LoVo (cell line): ENCODE results near the gene ZNF180.
"Not testable (repeated sequence)": the region's sequence is repeated elsewhere in the genome, so short reads cannot be mapped to it uniquely, and the experiment has no call there.

ENCODE experiments used
- DNase-seq: peaks from one replicate; pipeline ENCODE4 v3.0.0-alpha.2; 2016; ENCODE audit warnings: low spot score

Gene ZNF180

DNA sequence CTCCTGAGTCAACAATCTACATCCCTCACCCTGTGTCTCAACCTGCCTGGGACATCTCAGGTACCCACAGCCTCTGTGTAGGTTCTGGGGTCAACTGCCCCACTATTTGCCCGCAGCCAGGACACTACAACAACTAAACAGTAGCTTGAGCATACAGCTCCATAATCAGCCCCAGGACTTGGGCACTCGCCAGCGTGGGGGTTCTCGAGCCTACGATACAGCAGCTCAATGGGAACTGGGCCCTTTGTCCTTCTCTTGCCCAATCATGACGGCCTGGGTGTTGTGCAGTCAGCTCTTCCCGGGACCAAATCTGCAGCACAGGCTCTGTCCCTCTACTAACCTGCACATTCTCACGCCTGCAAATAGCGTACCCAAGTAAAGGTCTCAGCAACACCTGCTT is 1.3 kb downstream of the ZNF180 start:
- no peak for DNase-seq

DNA sequence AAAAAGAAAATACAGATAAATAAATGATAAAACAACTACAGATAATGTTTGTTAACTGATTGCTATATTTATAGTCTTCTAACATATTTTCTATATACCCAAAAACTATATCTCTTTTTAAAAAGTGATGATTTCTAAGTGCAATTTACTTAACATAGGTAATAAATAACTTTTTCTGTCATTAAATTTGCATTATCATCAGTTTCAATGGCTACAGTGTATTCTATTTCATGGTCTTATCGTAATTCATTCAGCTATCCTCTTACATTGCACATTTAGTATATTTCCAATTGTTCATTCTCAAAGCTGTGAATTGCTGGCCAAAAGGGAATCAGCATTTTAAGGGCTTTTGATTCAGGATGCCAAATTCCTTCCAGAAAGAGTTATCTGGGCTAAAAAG is 3.6 kb downstream of the ZNF180 start:
- DNase-seq: no peak

DNA sequence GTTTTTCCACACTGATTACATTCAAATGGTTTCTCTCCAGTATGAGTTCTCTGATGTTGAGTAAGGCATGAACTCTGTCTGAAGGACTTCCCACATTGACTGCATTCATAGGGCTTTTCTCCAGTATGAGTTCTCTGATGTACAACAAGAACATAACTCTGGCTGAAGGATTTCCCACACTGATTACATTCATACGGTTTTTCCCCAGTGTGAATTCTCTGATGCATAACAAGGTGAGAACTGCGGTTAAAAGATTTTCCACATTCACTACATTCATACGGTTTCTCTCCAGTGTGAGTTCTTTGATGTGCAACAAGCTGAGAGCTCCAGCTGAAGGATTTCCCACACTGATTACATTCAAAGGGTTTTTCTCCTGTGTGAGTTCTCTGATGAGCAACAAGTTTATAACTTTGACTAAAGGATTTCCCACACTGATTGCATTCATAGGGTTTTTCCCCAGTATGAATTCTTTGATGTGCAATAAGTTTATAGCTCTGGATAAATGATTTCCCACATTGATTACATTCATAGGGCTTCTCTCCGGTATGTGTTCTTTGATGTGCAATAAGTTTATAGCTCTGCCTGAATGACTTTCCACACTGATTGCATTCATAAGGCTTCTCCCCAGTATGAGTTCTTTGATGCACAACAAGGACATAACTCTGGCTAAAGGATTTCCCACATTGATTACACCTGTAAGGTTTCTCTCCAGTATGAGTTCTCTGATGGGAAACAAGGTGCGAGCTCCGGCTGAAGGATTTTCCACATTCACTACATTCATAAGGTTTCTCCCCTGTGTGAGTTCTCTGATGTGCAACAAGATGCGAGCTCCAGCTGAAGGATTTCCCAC is 23.5 kb downstream of the ZNF180 start:
- DNase-seq: no peak

DNA sequence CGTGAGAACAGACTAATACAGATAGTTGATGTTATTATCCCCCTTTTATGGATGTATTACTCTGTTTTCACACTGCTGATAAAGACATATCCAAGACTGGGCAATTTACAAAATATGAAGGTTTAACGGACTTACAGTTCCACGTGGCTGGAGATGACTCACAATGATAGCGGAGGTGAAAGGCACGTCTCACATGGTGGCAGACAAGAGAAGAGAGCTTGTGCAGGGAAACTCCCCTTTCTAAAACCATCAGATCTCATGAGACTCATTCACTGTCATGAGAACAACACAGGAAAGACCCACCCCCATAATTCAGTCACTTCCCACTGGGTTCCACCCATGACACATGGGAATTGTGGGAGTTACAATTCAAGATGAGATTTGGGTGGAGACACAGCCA is 31.6 kb downstream of the ZNF180 start:
- not testable (repeated sequence) for DNase-seq

DNA sequence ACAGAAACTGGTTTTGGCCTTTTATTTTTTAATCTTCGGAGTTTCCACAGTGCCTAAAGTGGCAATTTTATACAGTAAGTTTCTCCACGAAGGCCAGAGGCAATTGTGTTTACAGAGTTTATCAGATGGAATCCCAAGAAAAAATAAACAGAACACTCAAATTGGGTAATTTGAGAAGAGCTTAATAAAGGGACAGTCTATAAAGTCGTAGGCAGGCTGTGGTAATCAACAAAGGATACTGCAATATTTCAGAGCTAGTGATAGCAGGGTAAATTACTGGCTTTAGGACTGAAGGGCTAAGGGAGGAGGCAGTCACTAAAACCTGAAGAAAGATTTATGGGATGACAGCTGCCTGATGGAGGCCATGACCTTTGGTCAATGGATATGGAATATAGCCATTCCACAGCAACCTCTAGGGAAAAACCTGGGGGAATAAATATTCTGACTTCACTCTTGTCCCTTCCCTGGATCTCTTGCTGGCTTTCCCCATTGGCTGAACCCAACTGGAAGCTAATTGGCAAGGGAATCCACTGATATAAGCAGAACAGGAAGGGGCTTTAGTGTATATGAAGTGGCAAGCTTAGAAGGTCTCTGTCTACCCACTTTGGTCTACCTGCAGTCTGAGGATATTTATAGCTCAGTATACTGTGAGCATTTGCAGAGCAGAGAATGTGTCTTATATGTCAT is 37.6 kb downstream of the ZNF180 start:
- not testable (repeated sequence) for DNase-seq

DNA sequence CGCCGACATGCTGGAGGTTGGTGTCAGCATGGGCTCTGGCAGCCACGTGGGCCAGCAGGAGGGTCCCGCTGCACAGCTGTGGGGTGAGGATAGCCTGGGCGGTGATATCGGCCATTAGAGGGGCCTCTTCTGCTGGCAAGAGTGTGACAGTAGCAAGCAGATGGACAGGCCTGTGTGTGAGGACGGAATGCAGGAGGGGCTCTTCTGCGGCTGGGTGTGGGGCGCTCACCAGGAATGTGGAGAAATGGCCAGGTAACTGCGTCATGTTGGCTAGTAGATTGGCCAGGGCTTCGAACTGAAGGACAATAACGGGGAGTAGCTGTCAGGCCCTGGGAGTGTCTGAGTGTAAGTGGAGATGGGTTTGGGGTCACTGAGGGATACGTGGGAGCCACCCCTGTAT is 44.3 kb downstream of the ZNF180 start:
- DNase-seq: not testable (repeated sequence)

DNA sequence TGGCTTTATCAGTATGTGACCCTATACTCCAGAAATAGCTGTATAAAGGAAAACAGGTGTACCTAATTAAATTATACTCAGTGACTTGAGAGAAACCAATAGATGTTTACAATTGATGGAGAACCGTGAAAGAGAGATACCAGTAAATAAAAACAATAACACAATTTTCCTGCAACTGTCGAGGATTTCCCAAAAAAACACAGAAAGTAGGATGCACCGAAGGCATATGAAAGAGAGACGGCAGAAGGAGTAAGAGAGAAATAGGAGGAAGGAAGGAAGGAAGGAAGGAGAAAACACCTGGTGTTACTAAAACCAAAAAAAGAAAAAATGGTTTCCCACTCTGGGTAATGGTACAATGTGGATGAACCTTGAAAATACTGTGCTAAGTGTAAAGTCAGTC is 45.2 kb downstream of the ZNF180 start:
- DNase-seq: no peak

DNA sequence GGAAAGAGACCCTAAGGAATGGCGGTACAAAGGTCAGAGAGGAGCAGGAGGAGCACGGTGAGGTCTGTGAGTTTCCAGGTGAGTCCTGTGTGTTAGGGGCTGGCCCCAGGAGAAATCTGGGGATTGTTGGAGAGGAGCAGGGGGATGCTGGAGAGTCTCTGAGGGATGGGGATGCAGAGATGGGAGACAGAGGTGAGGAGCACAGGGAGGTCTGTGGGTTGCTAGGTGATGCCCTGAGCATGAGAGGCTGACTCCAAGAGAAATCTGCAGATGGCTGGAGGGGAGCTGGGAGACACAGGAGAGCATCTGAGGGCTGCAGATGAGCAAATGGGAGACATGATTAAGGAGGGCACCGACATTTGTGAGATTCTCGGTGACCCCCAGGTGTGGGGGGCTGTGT is 48.0 kb downstream of the ZNF180 start:
- no peak for DNase-seq

DNA sequence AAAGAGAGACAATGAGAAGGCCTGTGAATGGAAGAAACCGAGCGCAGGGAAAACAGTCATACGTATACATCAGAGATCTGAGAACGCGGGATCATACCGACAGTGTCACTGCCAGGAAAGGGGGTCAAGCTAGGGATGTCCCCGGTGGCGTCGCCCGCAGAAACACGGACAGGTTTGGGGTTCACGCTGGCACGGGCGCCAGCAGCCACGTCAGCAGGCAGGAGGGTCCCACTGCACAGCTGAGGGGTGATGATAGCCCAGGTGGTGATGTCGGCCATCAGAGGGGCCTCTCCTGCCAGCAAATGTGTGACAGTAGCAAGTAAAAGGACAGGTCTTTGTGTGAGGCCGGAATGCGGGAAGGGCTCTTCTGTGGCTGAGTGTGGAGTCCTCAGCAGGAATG is 48.6 kb downstream of the ZNF180 start:
- no peak for DNase-seq

DNA sequence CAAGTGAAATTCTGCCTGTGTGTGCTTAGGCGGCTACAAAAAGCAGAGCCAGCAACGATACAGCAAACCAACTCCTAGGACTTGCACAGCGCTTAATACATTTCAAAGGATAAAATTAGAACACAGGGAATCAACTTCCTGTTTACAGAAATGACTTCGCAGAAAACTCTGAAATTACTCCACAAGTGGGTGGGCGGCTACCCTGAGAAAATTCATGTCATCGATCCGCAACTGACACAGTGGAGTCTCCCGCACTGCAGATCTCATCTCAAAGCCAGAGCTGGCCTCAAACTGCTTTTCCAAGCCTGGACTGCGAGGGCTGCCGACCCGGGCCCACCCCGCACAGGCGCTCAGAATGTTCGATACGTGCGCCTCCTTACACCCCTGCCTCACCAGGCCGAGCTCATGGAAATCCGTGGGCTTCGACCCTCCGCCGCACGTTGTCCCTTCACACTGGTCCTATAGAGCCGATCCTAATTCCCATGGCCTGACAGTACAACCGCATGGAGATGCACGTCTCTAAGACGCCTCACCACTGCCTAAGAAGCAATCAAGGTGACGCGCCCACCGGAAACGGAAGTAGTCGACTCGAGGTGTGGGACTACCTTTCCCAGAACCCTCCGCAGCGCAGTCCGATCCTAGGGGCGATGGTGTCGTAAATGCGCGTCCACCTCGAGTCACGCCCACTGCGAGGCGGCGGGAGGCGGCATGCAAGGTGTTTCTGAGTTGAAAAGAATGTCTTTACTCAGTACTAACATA is 52.2 kb downstream of the ZNF180 start, which contains the start of gene ZNF229:
TSS of gene ZNF229 (minus strand) at position 557 of the 759 bp plus-strand sequence. CDS start 5,625 bp downstream, outside the sequence.
- no peak for DNase-seq

DNA sequence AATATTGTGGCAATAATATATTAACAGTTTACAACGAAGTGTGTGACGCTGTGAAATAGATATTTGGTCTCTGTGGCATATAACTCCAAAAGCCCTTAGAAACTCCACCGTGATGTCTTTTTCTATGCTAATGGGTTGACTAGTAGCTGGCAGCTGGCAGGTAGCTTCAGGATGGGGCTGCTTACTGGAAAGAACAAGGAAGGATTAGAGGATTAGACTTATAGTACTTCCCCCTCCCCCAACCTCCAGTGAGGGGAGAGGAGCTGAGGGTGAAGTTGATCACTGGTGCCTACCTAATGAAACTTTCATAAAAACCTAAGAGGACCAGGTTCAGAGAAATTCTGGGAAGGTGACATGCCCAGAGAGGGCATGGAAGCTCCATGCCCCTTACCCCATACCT is 61.9 kb downstream of the ZNF180 start:
- DNase-seq: no peak

DNA sequence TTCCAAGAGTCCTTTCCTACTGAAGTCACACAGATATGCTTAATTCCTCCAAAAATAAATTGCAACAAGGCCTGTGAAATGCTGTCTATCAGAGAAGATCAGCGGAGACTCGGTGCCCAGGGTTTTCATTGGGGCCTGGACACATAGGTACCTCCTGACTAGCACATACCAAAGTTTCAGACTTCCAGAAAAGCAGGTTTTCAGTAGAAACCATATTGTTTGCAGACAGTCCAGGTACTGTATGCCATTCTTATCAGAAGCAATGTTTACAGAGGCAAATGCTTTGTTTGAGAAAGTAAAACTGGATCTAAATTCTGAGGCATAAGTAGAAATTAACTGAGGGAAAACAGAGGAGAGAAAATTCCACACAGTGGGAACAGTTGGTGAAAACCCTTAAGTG is 64.9 kb downstream of the ZNF180 start:
- no peak for DNase-seq

DNA sequence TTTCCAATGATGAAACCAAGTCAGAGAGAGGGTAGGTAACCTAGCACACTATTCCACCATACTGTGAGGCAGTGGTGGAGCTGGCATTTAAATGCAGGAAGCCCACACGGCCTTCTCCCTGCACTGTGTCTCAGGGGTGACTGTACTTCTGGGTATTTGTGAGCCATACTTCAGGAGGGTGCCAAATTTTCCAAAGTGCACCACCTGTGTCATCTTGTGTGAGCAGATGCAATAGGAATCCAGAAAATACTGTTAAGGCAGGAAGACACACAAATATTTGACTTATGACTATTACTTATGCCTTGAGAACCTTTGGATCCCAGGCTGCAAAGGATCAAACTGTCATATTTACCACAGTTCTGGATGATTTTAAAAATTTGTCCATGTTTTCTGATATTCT is 69.4 kb downstream of the ZNF180 start:
- DNase-seq: no peak
